Measurements from ENCODE around the gene ZNF19. TPM values are rescaled to one million over a fixed set of nuclear protein-coding genes. Genes with fewer than 3 reads are reported as not detected.

The ZNF19 gene
- total RNA-seq, 4 donors from 2014 or later: 2.3 to 4.0 (median 2.9) TPM

GRCh38 chr16:71501547-71501946 lies 12.4 kb upstream of the ZNF19 start:
- no peak overlapping the region for H3K4me3 ChIP-seq
- H3K4me1 ChIP-seq: no peaks in the 10 kb centered on the region
- intact Hi-C loops (cut with DNase I): no loop called here
- H3K27ac ChIP-seq (replicated peaks in 1 of 4): no peak overlapping the region
- WGBS: 50% methylated on average over 3 of the region's 3 CpGs
- H3K9me3 ChIP-seq: no peaks in the 10 kb centered on the region
- TF ChIP-seq POLR2A (IDR thresholded peaks at IDR 0.05; ENCODE audit: low read depth): no peak
- no peak for TF ChIP-seq POLR2AphosphoS5 (IDR thresholded peaks at IDR 0.05)
- TF ChIP-seq EP300 (IDR thresholded peaks at IDR 0.05): no peak
- TF ChIP-seq, protein P1, sequence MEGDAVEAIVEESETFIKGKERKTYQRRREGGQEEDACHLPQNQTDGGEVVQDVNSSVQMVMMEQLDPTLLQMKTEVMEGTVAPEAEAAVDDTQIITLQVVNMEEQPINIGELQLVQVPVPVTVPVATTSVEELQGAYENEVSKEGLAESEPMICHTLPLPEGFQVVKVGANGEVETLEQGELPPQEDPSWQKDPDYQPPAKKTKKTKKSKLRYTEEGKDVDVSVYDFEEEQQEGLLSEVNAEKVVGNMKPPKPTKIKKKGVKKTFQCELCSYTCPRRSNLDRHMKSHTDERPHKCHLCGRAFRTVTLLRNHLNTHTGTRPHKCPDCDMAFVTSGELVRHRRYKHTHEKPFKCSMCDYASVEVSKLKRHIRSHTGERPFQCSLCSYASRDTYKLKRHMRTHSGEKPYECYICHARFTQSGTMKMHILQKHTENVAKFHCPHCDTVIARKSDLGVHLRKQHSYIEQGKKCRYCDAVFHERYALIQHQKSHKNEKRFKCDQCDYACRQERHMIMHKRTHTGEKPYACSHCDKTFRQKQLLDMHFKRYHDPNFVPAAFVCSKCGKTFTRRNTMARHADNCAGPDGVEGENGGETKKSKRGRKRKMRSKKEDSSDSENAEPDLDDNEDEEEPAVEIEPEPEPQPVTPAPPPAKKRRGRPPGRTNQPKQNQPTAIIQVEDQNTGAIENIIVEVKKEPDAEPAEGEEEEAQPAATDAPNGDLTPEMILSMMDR (IDR thresholded peaks at IDR 0.05): no peak
- H3K27me3 ChIP-seq: no peaks in the 10 kb centered on the region
- DNase-seq (ENCODE audit: extremely low spot score): no peak
- no peaks in the 10 kb centered on the region for H3K36me3 ChIP-seq

DNA sequence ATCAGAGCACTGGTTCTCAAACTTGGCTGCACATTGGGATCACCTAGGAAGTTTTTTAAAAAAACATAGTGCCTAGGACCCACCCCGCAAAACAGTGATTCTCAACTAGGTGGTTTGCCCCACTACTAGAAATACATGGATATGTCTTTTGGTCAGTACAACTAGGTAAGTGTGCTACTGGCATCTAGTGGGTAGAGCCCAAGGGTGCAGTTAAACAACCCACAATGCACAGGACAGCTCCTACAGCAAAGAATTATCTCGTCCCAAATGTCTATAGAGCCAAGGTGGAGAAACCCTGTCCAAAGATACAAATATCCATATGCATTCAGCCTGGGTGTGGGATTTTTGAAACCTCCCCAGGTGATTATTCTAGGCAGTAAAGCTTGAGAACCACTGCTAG lies 11.8 kb upstream of the ZNF19 start:
- Histone ChIP-seq H3K9me3 (no peaks in the 10 kb centered on the region), H3K27me3 (no peaks in the 10 kb centered on the region), H3K36me3 (no peaks in the 10 kb centered on the region), H3K27ac (replicated peaks in 1 of 4) (no peak overlapping the region), H3K4me1 (no peaks in the 10 kb centered on the region), H3K4me3 (no peak overlapping the region)
- TF ChIP-seq POLR2A (IDR thresholded peaks at IDR 0.05; ENCODE audit: low read depth): no peak
- TF ChIP-seq, protein P1 (IDR thresholded peaks at IDR 0.05): no peak
- no peak for TF ChIP-seq POLR2AphosphoS5 (IDR thresholded peaks at IDR 0.05)
- TF ChIP-seq EP300 (IDR thresholded peaks at IDR 0.05): no peak
- 78% methylated on average over 2 of the region's 2 CpGs for WGBS
- no peak for DNase-seq (ENCODE audit: extremely low spot score)
- intact Hi-C loops (cut with DNase I): no loop called here

DNA sequence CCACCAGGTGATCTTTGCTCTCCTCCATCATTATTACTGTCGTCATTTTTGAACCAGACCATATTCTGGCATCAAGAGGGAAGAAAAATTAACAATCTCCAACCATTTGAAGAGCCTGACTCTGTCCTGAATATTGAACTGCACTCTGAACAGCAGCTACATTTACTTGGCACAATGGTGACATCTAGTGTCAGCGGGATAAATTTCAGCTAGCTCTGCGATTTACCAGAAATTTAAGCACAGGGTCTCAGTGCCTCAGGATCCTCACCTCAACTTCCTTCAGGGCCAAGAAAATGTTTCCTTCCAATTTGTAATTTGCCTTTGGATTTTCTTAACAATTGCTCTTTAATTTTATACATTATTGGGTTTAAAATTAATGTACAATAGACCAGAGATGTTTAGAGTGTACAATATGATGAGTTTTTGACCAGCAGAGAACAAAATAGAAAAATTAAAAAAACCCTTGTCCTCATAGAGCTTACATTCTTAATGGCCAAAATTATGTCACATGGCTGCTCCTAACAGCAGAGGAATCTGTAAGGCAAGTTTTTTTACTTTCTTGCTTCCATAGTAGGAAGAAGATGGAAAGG lies 10.7 kb upstream of the ZNF19 start:
- Histone ChIP-seq H3K4me1 (no peaks in the 10 kb centered on the region), H3K27ac (replicated peaks in 1 of 4) (no peak overlapping the region), H3K36me3 (no peaks in the 10 kb centered on the region), H3K9me3 (no peaks in the 10 kb centered on the region), H3K27me3 (no peaks in the 10 kb centered on the region), H3K4me3 (no peak overlapping the region)
- intact Hi-C loops (cut with DNase I): loop anchor here (1.0 kb wide), 1 partner anchor 87 kb away; no protein-coding TSS in a partner anchor
- 5% methylated on average over 3 of the region's 3 CpGs for WGBS
- no peak for DNase-seq (ENCODE audit: extremely low spot score)
- TF ChIP-seq, protein P1 (IDR thresholded peaks at IDR 0.05): peak; percentile 68 to 70 (median 68)
- no peak for TF ChIP-seq POLR2AphosphoS5 (IDR thresholded peaks at IDR 0.05)

GRCh38 chr16:71498031-71498430 lies 8.9 kb upstream of the ZNF19 start:
- Histone ChIP-seq H3K36me3 (no peaks in the 10 kb centered on the region), H3K4me1 (no peaks in the 10 kb centered on the region), H3K9me3 (no peaks in the 10 kb centered on the region), H3K27ac (replicated peaks in 1 of 4) (no peak overlapping the region), H3K4me3 (no peak overlapping the region), H3K27me3 (no peaks in the 10 kb centered on the region)
- no peak for DNase-seq (ENCODE audit: extremely low spot score)
- WGBS: 84% methylated on average over 3 of the region's 3 CpGs
- TF ChIP-seq EP300 (IDR thresholded peaks at IDR 0.05) (no peak), POLR2A (IDR thresholded peaks at IDR 0.05; ENCODE audit: low read depth) (no peak), POLR2AphosphoS5 (IDR thresholded peaks at IDR 0.05) (no peak)
- TF ChIP-seq, protein P1 (IDR thresholded peaks at IDR 0.05): no peak
- intact Hi-C loops (cut with DNase I): no loop called here

DNA sequence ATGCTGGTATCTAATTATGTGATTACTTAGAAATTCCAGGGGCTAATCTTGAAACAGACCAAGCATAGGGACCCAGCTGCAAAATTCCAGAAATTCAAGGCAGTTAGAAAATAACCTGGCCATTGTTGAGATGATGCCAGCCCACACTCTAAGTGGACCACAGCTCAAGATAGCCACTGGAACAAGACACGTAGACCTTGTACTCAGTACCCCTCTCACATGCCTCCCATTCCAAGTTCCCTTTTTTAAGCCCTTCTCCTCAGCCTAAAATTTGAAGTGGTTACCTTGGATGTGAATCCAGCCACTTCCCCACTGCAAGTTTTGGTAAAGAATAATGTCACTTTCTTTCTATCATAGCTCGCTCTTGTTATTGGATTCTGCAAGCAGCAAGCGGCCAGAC lies 4.1 kb upstream of the ZNF19 start:
- Histone ChIP-seq H3K4me3 (no peak overlapping the region), H3K36me3 (no peaks in the 10 kb centered on the region), H3K27me3 (no peaks in the 10 kb centered on the region), H3K9me3 (no peaks in the 10 kb centered on the region), H3K27ac (replicated peaks in 1 of 4) (no peak overlapping the region), H3K4me1 (no peaks in the 10 kb centered on the region)
- intact Hi-C loops (cut with DNase I): loop anchor here (5.0 kb wide), 1 partner anchor 41 kb away; no protein-coding TSS in a partner anchor
- 90% methylated on average over 3 of the region's 3 CpGs for WGBS
- DNase-seq (ENCODE audit: extremely low spot score): no peak
- TF ChIP-seq POLR2A (IDR thresholded peaks at IDR 0.05; ENCODE audit: low read depth): no peak

All from esophagus muscularis mucosa (tissue), 4 donors.